Peyer's patch (tissue), 4 donors: Measurements from ENCODE around the gene CHAT.

ENCODE experiments used
- CTCF ChIP-seq, 6 experiments: fragments of 450-650 bp in 4 of 6; fragments of 200-600 bp in 2 of 6; sonication (generic) in 1 of 6; IDR thresholded peaks; one replicate each; pipeline ENCODE4 v1.5.1; 2017 to 2019; ENCODE audit warnings: antibody characterized with exemption in 6 of 6, mild to moderate bottlenecking in 3 of 6, moderate library complexity in 1 of 6
- POLR2A ChIP-seq, 2 donors: fragments of 450-650 bp; IDR thresholded peaks; one replicate each; pipeline ENCODE4 v1.5.1; 2017; ENCODE audit warnings: antibody characterized with exemption in 2 of 2, mild to moderate bottlenecking in 2 of 2, moderate library complexity in 2 of 2

DNA sequence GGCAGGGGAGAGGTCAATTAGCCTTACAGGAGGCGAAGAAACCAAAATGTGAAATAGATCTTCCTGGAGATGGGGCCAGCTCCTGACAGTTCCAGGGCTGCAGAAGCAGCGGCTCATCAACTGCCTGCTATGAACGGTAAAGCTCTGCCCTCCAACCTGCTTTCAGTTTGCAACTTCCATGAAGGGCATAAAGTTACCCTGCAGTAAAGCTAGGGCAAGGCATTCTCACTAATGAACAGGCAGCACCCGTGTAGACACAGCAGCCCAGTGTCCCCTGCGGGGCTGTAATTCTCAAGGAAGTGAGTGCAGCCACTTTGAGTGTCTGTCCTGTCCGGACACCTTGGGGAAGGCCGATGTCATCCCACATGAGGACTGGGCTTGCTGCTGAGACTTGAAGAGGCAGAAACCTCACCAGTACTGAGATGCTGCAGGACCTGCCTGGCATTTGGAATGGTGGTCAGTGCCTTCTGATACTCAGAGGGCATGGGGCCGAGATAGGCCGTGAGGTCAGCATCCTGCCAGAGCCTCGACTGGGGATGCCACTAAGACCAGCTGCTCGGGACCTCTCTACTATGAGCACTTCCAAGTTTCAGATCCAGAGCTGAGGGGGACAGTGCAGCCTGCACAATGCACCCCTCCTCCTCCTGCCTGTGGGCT is 39.6 kb downstream of the CHAT start:
- TF ChIP-seq CTCF (IDR thresholded peaks at IDR 0.05) (no peak), POLR2A (IDR thresholded peaks at IDR 0.05) (no peak)
